Glomerular visceral epithelial cell (primary cell): Measurements from ENCODE around the gene CKS1B.

ENCODE experiments used
- DNase-seq: peaks from one replicate; pipeline ENCODE4 v3.0.0-alpha.2; 2016; ENCODE audit errors: extremely low spot score

CKS1B gene

GRCh38 chr1:155015527-155016230 lies 41.2 kb downstream of the CKS1B start:
- DNase-seq, result no peak

- no peak for DNase-seq
These were observed 41.9 kb downstream of the CKS1B start for GRCh38 chr1:155016231-155016831.

GRCh38 chr1:155017041-155017945 lies 42.8 kb downstream of the CKS1B start:
- peak; percentile 97 for DNase-seq

GRCh38 chr1:155017946-155018316 lies 43.5 kb downstream of the CKS1B start:
- DNase-seq, result no peak

GRCh38 chr1:155018617-155019348 lies 44.3 kb downstream of the CKS1B start:
- DNase-seq, result no peak

- DNase-seq, result no peak
These were observed 45.1 kb downstream of the CKS1B start for GRCh38 chr1:155019377-155020245.

- DNase-seq, result no peak
These were observed 47.9 kb downstream of the CKS1B start for GRCh38 chr1:155022136-155022926.

GRCh38 chr1:155022927-155023236 lies 48.4 kb downstream of the CKS1B start:
- DNase-seq, result peak; percentile 26

GRCh38 chr1:155023627-155024026 lies 49.1 kb downstream of the CKS1B start:
- no peak for DNase-seq

GRCh38 chr1:155024315-155024714 lies 49.8 kb downstream of the CKS1B start:
- no peak for DNase-seq

- DNase-seq, result no peak
These were observed 51.7 kb downstream of the CKS1B start for GRCh38 chr1:155026154-155026553.

- peak; percentile 57 for DNase-seq
These were observed 52.1 kb downstream of the CKS1B start for GRCh38 chr1:155026588-155026987.
